ENCODE measurements around the gene RAB31.

RAB31 gene

DNA sequence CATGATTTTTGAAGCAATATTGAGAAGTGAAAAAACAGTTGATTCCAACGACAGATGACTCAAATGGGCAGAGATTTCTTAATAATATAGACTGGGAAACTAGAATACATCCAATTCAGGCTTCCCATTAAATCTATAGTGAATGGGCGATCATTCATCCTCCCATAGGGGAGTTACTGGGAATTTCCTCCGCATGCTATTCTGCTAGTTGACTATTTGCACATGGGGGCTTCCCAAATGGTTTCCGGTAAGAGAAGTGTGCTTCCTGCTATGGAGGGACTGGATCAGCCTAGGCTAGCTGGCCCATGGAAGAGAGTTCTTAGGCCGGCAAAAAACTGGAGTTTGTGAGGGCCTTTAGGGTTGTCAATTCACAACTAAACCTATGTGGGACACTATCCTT is 203.1 kb downstream of the RAB31 start:
- DNase-seq, result no peak
- H3K27me3 ChIP-seq (replicated peaks), result no peaks in the 10 kb centered on the region
- in situ Hi-C loops (cut with HindIII; ENCODE audit: low pct_ligation_motif_present, low sequenced_read_pairs), result no loop called here
- TF ChIP-seq, protein P1, sequence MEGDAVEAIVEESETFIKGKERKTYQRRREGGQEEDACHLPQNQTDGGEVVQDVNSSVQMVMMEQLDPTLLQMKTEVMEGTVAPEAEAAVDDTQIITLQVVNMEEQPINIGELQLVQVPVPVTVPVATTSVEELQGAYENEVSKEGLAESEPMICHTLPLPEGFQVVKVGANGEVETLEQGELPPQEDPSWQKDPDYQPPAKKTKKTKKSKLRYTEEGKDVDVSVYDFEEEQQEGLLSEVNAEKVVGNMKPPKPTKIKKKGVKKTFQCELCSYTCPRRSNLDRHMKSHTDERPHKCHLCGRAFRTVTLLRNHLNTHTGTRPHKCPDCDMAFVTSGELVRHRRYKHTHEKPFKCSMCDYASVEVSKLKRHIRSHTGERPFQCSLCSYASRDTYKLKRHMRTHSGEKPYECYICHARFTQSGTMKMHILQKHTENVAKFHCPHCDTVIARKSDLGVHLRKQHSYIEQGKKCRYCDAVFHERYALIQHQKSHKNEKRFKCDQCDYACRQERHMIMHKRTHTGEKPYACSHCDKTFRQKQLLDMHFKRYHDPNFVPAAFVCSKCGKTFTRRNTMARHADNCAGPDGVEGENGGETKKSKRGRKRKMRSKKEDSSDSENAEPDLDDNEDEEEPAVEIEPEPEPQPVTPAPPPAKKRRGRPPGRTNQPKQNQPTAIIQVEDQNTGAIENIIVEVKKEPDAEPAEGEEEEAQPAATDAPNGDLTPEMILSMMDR (IDR thresholded peaks at IDR 0.05; ENCODE audit: low read depth, low read length, missing control alignments), result no peak
- peaks cover 5% of the 10 kb centered on the region for H3K36me3 ChIP-seq (replicated peaks)
- H3K27ac ChIP-seq, result no peak overlapping the region
- no peak overlapping the region for H3K4me3 ChIP-seq (ENCODE audit: low read depth, low read length)
